ENCODE measurements around the gene RSU1.

RSU1 gene

DNA sequence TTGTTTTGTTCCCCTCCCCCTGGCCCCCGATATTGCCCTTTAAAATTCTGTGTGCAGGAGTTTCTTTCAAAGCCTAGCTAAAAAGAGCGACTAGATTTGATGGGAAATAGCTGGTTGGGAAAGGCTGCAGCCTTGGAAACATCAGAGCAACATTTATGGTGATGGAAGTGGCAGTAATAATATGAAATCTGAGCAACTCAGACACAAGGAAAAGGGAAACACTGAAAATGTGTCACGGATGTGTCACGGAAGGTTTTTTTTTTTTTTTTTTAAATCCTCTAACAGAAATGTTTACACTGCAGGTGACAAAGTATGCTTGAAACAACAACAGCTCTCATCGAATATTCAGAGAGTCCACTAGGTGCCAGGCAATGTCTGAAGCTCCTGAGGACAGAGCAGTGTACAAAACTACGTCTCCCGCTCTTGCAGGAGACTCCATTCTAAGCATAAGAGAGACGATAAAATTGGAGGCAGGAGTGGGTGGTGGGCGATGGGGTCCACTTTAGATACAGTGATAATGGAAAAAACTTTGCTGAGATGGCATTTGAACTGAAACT, 143.0 kb downstream of the RSU1 start:
- DNase-seq (ENCODE audit: low read depth in 2 of 2), result no peak

DNA sequence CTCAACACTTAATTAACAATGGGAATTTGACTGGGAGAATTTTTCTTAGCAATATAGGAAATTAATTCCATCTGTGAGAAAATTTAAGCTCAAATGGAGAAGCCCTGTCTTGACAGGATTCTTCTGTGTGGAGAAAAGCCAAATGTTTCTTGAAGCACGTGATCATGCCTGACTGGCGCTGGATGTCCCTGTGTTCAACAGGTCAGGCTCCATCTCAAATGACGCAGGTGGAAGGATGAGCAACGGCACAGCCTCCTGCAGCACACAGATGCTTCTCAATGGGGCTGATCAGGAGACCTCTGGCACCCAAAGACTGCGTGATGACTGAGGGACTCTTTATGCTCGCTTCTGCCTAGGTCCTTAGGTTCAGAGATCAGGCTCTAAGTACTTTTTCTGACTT, 143.8 kb downstream of the RSU1 start:
- no peak for DNase-seq (ENCODE audit: low read depth in 2 of 2)

DNA sequence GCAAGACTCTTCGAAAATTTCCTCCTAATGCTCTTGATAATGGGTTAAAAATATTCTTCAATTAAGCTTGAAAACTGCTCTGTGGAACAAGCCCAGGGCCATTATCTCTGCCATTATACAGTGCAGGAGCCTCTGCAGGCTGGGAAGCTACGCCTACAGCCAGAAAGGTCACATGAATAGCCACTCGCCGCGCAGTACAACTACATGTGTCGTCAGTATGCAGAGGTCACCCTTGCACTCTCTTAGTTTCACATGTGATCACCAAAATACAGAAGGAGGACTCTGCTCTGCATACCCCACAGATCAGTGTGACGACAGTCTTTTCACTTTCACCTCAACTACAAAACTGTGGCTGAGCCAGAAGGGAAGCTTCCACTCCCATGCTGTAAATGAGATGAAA, 153.8 kb downstream of the RSU1 start:
- no peak for DNase-seq (ENCODE audit: low read depth in 2 of 2)

DNA sequence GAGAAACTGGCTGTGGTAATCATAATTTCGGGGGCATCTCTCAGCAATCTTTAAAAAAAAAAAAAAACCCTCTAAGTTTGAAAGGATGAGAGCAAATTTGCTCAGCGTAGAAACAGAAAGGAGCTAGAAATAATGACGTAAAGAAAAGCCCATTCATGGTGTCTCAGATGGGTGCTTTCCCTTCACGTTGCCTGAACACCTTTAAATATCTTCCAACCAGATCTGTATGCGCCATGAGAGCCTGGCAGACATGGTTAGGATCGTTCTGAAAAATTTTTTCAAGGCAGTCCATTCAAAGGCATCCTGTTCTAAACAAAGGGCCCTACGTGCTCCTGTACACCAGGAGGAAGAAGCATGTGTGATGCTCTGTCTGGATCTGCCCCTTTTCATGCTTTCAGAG, 154.3 kb downstream of the RSU1 start:
- no peak for DNase-seq (ENCODE audit: low read depth in 2 of 2)

DNA sequence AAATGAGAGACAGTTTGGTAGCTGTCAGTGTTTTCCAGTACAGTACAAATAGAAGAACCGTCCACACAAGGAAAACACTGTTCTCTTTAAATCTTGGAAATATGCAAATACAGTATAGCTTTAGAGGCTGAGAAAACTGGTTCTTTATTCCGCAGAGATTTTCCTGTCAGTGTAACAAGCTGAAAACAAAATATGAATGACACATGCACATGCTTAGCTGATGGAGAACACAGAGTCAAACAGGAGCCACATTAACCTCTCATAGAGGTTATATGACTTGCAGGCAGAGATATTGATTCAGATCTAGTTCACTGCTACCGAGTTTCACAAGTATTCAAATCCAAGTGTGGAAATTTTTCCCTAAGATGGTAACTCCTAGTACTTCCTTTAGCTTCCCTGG, 160.3 kb downstream of the RSU1 start:
- DNase-seq (ENCODE audit: low read depth in 2 of 2), result no peak

DNA sequence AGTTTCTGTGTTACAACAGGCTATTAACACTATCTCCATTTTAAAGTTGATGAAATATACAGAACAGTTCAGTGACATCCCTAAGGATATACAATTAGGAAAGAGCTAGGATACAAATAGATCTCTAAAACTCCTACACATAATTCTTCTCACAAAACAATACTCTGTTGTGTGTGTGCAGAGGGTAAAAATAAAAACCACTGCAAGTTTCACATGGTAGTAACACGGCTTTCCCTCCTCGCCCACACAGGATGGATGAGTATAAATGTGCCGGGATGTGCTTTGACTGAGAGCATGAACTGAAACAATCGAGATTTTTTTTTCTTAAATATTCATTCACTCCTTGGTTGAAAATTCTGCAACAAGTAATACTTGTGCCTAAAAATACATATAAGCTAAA, 164.0 kb downstream of the RSU1 start:
- DNase-seq (ENCODE audit: low read depth in 2 of 2), result no peak

DNA sequence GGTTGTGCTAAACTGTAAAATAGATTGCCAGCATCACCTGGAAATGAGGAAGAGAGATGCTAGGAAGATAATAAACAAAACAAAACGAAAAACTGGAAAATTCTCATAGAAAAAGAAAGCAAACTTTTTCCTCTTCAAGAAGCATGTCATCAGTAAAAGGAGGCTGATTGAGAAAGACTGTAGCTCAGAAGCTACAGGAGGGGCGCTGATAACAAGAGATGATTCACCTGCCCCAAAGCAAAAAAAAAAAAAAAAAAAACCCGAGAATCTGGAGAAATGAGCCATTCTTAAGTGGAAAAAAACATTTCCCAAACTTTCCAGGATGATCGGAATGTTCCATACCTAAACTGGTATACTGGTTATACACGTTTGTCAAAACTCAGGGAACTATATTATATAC, 165.1 kb downstream of the RSU1 start:
- DNase-seq (ENCODE audit: low read depth in 2 of 2), result no peak

DNA sequence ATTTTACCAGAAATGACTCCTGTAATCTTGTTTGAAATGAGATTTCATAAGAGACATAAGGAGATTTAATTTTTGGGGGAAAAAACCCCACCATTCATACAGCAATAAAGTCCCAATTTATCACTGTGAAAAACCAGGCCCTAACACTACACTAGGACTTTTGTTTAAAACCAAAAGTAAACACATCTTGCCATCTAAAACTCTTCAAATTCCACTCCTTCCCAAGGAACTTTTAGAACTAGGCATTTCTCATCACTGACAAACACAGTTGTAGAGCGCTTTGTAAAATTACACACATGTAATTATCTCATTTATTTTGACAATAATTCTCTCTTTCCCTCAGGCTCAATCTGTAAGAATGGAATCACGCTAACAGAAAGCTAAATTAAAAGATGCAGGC, 167.5 kb downstream of the RSU1 start:
- no peak for DNase-seq (ENCODE audit: low read depth in 2 of 2)

DNA sequence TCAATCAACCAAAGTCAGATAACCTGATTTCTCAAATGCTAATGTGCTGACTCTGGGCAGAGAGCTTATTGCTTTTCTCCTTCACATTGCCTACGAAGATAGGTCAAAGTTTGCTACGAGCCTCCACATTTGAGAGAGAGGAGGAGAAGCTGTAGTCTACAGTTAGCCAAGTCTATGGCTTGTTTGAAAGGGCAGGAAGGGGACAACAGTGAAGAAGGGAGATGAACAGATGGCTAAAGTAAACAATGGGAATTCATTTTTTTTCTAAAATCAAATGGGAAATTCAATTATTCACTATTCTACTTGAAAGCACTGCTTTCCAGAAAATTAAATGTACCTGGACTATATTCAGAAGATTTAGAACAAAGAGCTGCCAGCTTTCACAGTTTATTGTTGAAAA, 168.9 kb downstream of the RSU1 start:
- no peak for DNase-seq (ENCODE audit: low read depth in 2 of 2)

DNA sequence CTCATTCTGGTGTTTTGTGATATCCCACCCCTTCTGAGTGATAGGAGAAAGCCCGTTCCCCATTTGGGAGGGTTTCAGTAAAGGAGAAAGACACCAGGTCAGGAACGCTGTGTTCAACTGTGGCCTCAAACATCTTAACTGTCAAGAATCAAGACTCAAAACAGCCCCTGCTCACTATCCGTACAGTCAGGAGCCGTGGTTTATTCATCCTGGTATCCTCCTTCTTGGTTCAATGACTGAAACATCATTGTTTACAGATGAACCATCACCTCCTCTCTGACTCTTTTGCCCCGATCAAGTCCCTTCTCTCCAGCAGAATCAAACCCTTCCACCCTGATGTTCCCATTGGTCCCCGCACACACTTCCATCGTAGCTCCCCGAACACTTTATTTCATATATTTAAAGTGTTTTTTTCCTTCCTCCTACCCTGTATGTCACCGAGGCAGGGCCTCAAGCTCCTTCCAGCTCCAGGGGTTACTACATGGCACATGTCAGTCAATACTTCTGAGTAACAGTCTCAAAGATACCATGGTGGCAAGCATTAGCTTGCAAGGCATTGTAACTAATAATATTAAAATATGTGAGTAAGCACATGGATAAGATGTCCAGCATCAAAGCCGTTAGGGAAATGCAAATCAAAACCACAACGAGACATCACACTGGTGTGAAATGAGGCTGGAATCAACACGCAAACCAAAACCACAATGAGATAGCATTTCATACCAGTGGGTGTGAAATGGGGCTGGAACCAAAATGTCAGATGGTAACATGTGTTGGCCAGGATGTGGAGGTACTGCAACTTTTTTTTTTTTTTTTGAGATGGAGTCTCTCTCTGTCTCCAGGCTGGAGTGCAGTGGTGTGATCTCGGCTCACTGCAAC, 170.8 kb downstream of the RSU1 start:
- no peak for DNase-seq (ENCODE audit: low read depth in 2 of 2)

DNA sequence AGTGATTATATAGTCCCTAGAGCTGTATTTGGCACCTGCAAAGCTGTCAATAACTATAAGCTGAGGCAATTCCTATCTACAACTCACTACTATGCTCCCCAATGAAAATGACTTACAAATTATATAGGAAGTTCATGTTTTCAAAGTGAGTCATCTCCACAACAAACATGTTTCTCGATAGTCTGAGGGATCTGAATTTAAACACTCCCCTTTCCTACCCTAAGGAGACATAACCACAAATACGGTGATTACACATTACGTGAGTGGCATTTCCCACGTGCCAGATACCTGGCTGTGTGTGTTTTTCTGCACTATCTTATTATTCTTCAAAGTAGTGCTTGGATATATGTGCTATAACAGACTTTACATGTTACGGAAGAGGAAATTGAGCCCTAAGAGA, 173.1 kb downstream of the RSU1 start:
- DNase-seq (ENCODE audit: low read depth in 2 of 2), result no peak

DNA sequence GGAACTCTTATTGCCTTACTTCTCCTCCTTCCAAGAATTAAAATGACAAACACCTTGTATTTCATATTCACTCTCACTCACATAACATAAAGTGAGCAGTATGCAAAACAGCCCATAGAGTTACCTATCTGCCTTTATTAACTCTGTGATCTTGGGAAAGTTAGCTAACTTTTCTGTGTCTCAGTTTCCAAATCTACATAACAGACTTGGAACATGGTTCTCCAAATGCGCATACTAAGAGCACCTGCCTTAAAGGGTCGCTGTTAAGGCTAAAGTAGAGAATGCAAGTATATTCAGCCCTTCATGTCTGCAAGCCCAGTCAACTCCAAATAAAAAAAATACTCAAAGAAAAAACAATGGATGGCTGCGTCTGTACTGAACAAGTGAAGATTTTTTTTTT, 173.7 kb downstream of the RSU1 start:
- no peak for DNase-seq (ENCODE audit: low read depth in 2 of 2)

DNA sequence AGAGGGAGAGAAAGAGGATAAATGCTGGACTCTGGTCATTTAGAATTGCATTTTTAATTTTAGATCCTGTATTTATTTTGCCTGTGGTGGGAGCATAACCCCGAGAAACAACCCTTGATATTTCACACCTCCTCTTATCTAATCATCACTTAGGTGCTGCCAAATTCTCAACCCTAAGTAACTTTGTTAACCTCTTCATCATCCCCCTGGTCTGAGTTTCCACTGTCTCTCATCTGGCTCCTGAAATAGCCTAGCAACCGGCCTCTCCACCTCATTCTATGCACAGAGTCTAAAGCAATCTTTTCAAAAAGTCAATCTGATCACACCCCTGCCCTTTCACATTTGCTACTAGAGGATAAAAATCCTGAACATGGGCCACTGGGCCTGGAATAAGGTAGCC, 177.1 kb downstream of the RSU1 start:
- no peak for DNase-seq (ENCODE audit: low read depth in 2 of 2)

DNA sequence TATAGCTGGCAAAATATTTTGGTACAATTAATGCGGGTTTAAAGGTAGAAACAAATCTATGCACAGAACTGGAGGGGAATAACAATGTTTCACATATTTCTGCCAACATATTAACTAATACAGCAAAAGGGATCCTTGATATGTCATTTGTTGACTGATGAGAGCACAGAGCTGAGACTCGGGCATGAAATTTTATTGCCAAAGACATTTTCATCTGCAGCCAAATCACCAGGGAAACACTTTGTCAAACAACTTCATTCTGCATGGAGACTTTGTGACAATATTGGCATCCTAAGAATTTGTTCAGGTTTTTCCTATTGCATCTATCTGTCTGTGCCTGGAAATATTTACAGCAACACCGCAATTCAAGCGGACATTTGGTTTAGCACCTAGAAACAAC, 177.8 kb downstream of the RSU1 start:
- DNase-seq (ENCODE audit: low read depth in 2 of 2), result no peak

DNA sequence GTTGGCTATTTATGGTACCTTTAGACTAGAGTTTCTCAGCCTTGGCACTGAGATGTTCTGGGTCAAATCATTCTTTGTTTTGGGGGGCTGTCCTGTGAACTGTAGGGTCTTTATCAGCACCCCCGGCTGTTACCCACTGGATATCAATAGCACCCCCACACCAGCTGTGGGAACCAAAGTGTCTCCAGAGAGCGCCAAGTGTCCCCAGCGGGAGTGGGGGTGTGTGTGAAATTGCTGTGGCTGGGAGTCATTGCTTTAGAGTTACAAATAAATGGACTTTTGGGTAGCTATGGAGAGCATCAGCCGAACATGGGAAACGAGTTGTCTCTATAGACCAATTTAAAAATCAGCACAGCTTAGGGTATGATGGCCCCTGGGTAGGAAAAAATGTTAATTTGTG, 184.2 kb downstream of the RSU1 start:
- no peak for DNase-seq (ENCODE audit: low read depth in 2 of 2)

DNA sequence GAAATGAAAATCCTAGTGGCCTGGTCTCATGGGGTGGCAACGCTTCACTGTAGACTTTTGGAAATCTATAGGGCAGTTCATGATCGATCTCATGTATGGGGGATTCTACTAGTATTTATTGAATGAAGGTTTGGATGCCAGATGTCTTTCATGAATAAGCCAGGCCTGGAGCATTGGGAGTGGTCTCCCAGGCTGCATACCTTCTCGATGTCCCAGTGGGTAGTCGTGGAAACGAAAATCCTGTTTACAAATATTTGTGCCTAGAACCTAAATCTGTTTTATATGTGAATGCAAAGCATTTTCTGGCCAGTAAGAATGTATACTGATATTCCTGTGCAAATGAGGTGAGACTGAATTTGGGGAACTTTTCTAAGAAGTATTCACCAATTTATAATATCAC, 190.5 kb downstream of the RSU1 start:
- no peak for DNase-seq (ENCODE audit: low read depth in 2 of 2)

DNA sequence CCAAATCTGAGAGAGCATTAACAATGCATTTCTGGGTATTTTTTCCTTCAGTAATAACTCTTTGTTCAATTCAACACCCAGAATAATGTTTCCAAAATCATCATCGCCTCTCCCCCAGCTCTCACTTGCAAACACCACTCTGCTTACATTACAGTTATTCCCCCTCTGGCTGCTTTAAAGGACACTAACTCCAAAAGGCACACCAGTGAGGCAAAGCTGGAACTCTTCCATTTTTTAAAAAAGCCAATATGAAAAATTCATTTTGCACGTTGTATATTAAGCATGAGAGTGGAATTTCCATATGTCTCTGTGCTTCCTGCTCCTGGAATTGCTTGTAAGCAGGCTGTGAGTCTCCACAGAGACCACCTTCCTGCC, 204.3 kb downstream of the RSU1 start:
- DNase-seq (ENCODE audit: low read depth in 2 of 2), result no peak

DNA sequence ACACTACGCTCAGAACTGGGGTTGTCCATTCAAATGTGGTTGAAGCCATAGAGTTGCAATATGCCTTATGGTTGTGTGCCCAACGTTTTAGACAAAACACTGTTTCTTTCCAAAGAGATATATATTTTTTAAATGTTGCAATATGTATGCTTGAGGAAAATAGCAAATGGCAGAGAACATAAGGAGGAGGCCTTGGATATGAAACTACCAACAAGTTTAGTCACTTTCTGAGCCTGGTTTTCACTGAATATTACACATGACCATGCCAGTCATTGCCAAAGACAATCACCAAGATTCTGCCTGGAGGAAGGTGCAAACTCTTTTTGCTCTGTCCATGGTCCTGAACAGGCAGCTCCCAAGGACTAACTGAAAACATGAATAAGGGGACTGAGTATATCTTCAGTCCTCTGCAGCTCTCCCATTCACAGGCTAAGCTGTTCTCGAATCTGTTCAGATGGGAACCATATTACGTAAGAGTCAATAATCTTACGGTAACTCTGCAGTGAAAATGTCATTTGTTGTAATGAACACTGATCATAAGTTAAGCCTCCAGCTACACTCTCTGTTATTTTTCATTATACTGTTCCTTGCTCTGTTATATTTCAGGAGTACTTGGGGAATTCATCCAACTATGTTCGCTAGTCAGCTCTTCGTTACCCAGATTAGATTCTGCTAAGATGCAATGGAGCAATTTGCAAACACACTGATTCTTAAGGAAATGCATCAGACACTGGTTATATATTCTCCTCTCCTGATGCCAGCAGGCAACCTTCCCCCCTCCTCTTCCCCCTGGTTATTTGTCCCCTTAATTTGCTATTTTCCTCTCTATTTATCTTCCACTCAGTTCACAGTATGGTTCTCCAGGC, 204.9 kb downstream of the RSU1 start:
- DNase-seq (ENCODE audit: low read depth in 2 of 2), result no peak

DNA sequence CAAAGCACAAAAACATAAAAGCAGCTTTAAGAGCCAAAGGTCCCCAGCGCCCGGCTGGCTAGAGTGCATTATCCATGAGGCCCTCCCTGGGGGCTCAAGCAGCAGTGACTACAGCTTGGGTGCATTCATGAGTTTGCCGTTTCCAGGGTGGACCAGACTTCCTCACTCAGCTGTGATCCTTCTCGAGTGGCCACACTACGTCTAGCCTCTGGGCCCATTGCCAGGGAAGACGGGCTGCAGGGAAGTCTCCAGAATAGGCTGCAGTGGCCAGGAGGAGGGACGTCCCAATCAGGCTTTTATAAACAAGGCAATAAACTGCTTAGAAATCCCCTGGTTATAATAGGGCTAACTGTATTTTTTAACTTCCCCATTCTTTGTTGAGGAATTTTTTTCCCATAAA, 206.2 kb downstream of the RSU1 start:
- DNase-seq (ENCODE audit: low read depth in 2 of 2), result no peak

DNA sequence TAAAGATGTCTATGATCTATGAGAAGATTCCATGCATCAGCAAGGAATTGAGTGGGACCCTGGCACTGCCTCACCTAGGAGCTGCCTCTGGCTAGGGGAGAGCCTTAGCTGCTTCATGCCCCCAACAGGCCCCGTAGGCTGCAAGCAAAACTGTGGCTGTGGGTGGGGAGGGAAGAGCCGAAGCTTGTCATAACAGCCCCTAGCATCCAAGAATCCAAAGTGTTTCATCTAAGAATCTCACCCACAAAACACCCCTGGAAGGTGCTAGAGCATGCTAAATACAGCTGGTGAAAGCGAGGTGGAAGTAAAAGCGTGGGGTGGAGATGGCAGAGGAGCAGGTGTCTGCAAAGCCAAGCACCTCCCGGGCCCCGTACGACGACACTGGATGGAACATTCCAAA, 208.0 kb downstream of the RSU1 start:
- no peak for DNase-seq (ENCODE audit: low read depth in 2 of 2)

DNA sequence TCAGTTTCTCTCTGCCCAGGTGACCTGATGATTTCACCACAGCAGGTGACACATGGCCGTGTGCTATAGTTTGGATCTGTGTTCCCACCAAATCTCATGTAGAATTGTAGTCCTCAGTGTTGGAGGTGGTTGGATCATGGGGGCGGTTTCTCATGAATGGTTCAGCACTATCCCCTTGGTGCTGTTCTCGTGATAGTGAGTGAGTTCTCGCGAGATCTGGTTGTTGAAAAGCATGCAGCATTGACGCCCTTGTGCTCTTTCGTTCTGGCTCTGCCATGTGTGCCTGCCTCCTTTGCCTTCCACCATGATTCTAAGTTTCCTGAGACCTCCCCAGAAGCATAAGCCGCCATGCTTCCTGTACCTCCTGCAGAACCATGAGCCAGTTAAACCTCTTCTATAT, 210.3 kb downstream of the RSU1 start:
- DNase-seq (ENCODE audit: low read depth in 2 of 2), result no peak

DNA sequence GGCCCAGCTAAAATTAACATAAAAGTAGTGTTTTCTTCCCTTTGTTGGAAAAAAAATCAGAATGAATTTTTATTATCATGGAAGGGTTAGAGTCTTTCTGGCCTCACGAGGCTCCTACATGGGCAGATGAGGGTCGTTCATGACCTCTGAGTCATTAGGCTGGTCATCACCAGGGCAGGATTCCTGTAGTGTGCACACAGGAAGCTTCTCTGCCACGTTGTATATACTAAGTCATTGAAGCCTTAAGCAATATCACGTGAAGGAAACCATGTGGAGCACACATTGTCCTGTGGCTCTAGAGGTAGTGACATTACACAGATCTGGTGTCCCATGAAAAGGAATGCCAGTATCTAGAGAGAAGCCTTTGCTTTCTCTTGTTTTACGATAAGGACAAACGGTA, 210.8 kb downstream of the RSU1 start:
- no peak for DNase-seq (ENCODE audit: low read depth in 2 of 2)

DNA sequence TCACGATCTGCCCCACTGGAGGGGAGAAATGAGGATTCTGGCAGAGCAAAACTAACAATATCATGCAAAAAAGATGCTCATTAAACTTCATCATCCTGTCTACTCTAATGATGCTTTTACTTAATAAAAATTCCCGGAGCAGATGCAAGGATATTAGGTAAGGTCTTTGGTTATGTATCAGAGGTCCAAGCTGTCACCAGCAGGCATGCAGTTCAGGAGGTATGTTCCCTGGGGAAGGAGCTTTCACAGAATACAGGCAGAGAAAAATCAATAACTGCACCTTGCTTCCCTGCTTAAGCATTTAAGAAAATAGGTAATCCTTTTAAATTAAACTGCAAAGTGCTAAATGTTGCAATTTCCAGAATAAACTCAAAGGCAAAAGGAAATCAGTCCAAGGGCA, 213.9 kb downstream of the RSU1 start:
- DNase-seq (ENCODE audit: low read depth in 2 of 2), result no peak
